Mesendoderm (in vitro differentiated cells): ENCODE results near the gene PLXNB3.

Experiments
- DNase-seq: peaks from one replicate; pipeline ENCODE4 v3.0.0; 2013
- H2AK5ac ChIP-seq: 2 replicates; pipeline ENCODE4 v1.6.1; 2013; ENCODE audit warnings: low read length, inconsistent platforms
- H2BK120ac ChIP-seq: 2 replicates; pipeline ENCODE4 v1.6.1; 2013; ENCODE audit warnings: low read depth, mild to moderate bottlenecking, low read length, moderate library complexity, mixed read lengths
- H2BK15ac ChIP-seq: replicated peaks from 2 replicates; pipeline ENCODE4 v1.6.1; 2013; ENCODE audit warnings: low read depth, mild to moderate bottlenecking, moderate library complexity
- H2BK5ac ChIP-seq: 2 replicates; pipeline ENCODE4 v1.6.1; 2013; ENCODE audit warnings: low read length, inconsistent platforms
- H3K18ac ChIP-seq: 2 replicates; pipeline ENCODE4 v1.6.1; 2013; ENCODE audit warnings: mild to moderate bottlenecking, low read length, mixed read lengths
- H3K23ac ChIP-seq: one replicate; pipeline ENCODE4 v1.6.1; 2013; ENCODE audit warnings: low read length
- H3K27ac ChIP-seq: 2 replicates; pipeline ENCODE4 v1.5.1; 2013; ENCODE audit warnings: low read depth, mild to moderate bottlenecking, inconsistent platforms, low read length, moderate library complexity
- H3K27me3 ChIP-seq: 2 replicates; pipeline ENCODE4 v1.6.1; 2013; ENCODE audit warnings: low read length, control low read depth, mild to moderate bottlenecking, inconsistent platforms; ENCODE audit not compliant: insufficient read depth, poor library complexity
- H3K36me3 ChIP-seq: 2 replicates; pipeline ENCODE4 v1.6.1; 2013; ENCODE audit warnings: low read length, inconsistent platforms; ENCODE audit not compliant: control insufficient read depth, insufficient read depth
- H3K4ac ChIP-seq: one replicate; pipeline ENCODE4 v1.6.1; 2013; ENCODE audit warnings: low read depth, mild to moderate bottlenecking, low read length, moderate library complexity
- H3K4me1 ChIP-seq: 2 replicates; pipeline ENCODE4 v1.6.1; 2013; ENCODE audit warnings: low read depth, low read length, inconsistent platforms; ENCODE audit not compliant: control insufficient read depth
- H3K4me2 ChIP-seq: 2 replicates; pipeline ENCODE4 v1.6.1; 2013; ENCODE audit warnings: low read length
- H3K4me3 ChIP-seq: 2 replicates; pipeline ENCODE4 v1.5.1; 2013; ENCODE audit warnings: mild to moderate bottlenecking, low read length
- H3K56ac ChIP-seq: one replicate; pipeline ENCODE4 v1.6.1; 2013; ENCODE audit warnings: low read length
- H3K79me1 ChIP-seq: 2 replicates; pipeline ENCODE4 v1.6.1; 2013; ENCODE audit warnings: low read length, inconsistent platforms
- H3K79me2 ChIP-seq: 2 replicates; pipeline ENCODE4 v1.6.1; 2013; ENCODE audit warnings: mild to moderate bottlenecking, low read length; ENCODE audit not compliant: control insufficient read depth, insufficient read depth
- H3K9ac ChIP-seq: 2 replicates; pipeline ENCODE4 v1.6.1; 2013; ENCODE audit warnings: low read length, inconsistent platforms
- H4K5ac ChIP-seq: one replicate; pipeline ENCODE4 v1.6.1; 2013; ENCODE audit warnings: low read length
- H4K8ac ChIP-seq: one replicate; pipeline ENCODE4 v1.6.1; 2013; ENCODE audit warnings: low read depth, mild to moderate bottlenecking, control low read depth, low read length, moderate library complexity
- WGBS: extraction: QIAGEN DNeasy Blood & Tissue Kit; methylation state at CpG from one replicate; pipeline ENCODE4 v1.1.7; 2013; ENCODE audit warnings: low lambda C conversion rate, missing lambda C conversion rate; ENCODE audit not compliant: insufficient coverage; ENCODE audit errors: extremely low coverage; 5-methylcytosine and 5-hydroxymethylcytosine counted together

PLXNB3 gene

GRCh38 chrX:153820601-153821000 is 56.6 kb downstream of the PLXNB3 start:
- Histone ChIP-seq H2BK120ac (no peak overlapping the region), H2AK5ac (no peak overlapping the region), H2BK15ac (no peak overlapping the region), H3K56ac (no peak overlapping the region), H3K27ac (no peak overlapping the region), H3K36me3 (no peaks in the 10 kb centered on the region), H3K23ac (no peak overlapping the region), H3K18ac (no peak overlapping the region), H3K4me2 (no peak overlapping the region), H3K4me1 (no peaks in the 10 kb centered on the region), H2BK5ac (no peak overlapping the region), H3K79me2 (peaks cover 31% of the 10 kb centered on the region), H3K79me1 (no peaks in the 10 kb centered on the region), H3K27me3 (no peaks in the 10 kb centered on the region), H3K9ac (no peak overlapping the region), H4K8ac (no peak overlapping the region), H3K4me3 (no peak overlapping the region), H4K5ac (no peak overlapping the region), H3K4ac (no peak overlapping the region)
- WGBS: no CpG with 5 or more reads among the region's 7 CpGs
- DNase-seq: no peak

- no peak overlapping the region for H3K4ac ChIP-seq
- no peak overlapping the region for H2BK5ac ChIP-seq
- H3K79me1 ChIP-seq: no peaks in the 10 kb centered on the region
- H4K8ac ChIP-seq: no peak overlapping the region
- no peaks in the 10 kb centered on the region for H3K36me3 ChIP-seq
- no peak overlapping the region for H2BK15ac ChIP-seq
- H3K27me3 ChIP-seq: no peaks in the 10 kb centered on the region
- H3K9ac ChIP-seq: no peak overlapping the region
- no CpG with 5 or more reads among the region's 9 CpGs for WGBS
- H3K23ac ChIP-seq: no peak overlapping the region
- H3K56ac ChIP-seq: no peak overlapping the region
- peaks cover 34% of the 10 kb centered on the region for H3K79me2 ChIP-seq
- no peak overlapping the region for H2AK5ac ChIP-seq
- no peaks in the 10 kb centered on the region for H3K4me1 ChIP-seq
- H3K18ac ChIP-seq: no peak overlapping the region
- H3K4me2 ChIP-seq: no peak overlapping the region
- no peak for DNase-seq
- H2BK120ac ChIP-seq: no peak overlapping the region
- H4K5ac ChIP-seq: no peak overlapping the region
- H3K27ac ChIP-seq: no peak overlapping the region
- no peak overlapping the region for H3K4me3 ChIP-seq
These were observed 57.0 kb downstream of the PLXNB3 start for GRCh38 chrX:153821066-153821465.

- H3K27ac ChIP-seq: no peak overlapping the region
- H2BK120ac ChIP-seq: no peak overlapping the region
- H3K27me3 ChIP-seq: no peaks in the 10 kb centered on the region
These were observed 60.3 kb downstream of the PLXNB3 start for GRCh38 chrX:153824348-153824747.

GRCh38 chrX:153825042-153825441 is 61.0 kb downstream of the PLXNB3 start:
- H3K27me3 ChIP-seq: no peaks in the 10 kb centered on the region
- H3K56ac ChIP-seq: peak overlapping the region; percentile 15
- DNase-seq: no peak
- H3K18ac ChIP-seq: no peak overlapping the region
- no peak overlapping the region for H3K27ac ChIP-seq
- no peak overlapping the region for H4K5ac ChIP-seq
- H3K4me2 ChIP-seq: no peak overlapping the region
- no peak overlapping the region for H3K4me3 ChIP-seq
- no peak overlapping the region for H3K4ac ChIP-seq
- H2BK5ac ChIP-seq: no peak overlapping the region
- peaks cover 25% of the 10 kb centered on the region for H3K79me2 ChIP-seq
- WGBS: no CpG with 5 or more reads among the region's 8 CpGs
- H4K8ac ChIP-seq: no peak overlapping the region
- no peaks in the 10 kb centered on the region for H3K36me3 ChIP-seq
- no peak overlapping the region for H3K23ac ChIP-seq
- peaks cover 2% of the 10 kb centered on the region for H3K4me1 ChIP-seq
- H3K79me1 ChIP-seq: no peaks in the 10 kb centered on the region
- no peak overlapping the region for H2BK15ac ChIP-seq
- no peak overlapping the region for H2BK120ac ChIP-seq
- H2AK5ac ChIP-seq: no peak overlapping the region
- no peak overlapping the region for H3K9ac ChIP-seq

More at GRCh38 chrX:153824348-153824747, 60.3 kb downstream of the PLXNB3 start:
- Histone ChIP-seq H3K56ac (no peak overlapping the region), H3K9ac (no peak overlapping the region), H4K5ac (no peak overlapping the region), H3K36me3 (no peaks in the 10 kb centered on the region), H3K4me2 (no peak overlapping the region), H3K79me2 (peaks cover 24% of the 10 kb centered on the region), H2BK15ac (no peak overlapping the region), H2BK5ac (no peak overlapping the region), H3K4ac (no peak overlapping the region), H3K18ac (no peak overlapping the region), H3K4me3 (no peak overlapping the region), H4K8ac (no peak overlapping the region), H3K79me1 (no peaks in the 10 kb centered on the region), H2AK5ac (no peak overlapping the region), H3K23ac (no peak overlapping the region), H3K4me1 (peaks cover 2% of the 10 kb centered on the region)
- DNase-seq: no peak
- WGBS: no CpG with 5 or more reads among the region's 10 CpGs
